Stimulated activated CD4-positive, alpha-beta T cell treated with anti-CD3 and anti-CD28 coated beads, Interleukin-2, amount 100 ng/mL, for 24 hours (primary cell): Measurements from ENCODE around the gene SASH1.

ENCODE experiments used
- DNase-seq, 2 donors: peaks; one replicate each; pipeline ENCODE4 v3.0.0-alpha.2; 2020

The SASH1 gene

GRCh38 chr6:148407372-148407771 is 64.7 kb downstream of the SASH1 start:
- DNase-seq, result no peak

- DNase-seq, result no peak
Measured at GRCh38 chr6:148413321-148414091, 70.9 kb downstream of the SASH1 start.

- DNase-seq, result no peak
Measured at GRCh38 chr6:148414092-148414489, 71.5 kb downstream of the SASH1 start.

GRCh38 chr6:148414836-148415235 is 72.2 kb downstream of the SASH1 start:
- DNase-seq, result no peak

- DNase-seq, result no peak
Measured at GRCh38 chr6:148415511-148416260, 73.0 kb downstream of the SASH1 start.

GRCh38 chr6:148416330-148416965 is 73.8 kb downstream of the SASH1 start:
- no peak for DNase-seq

- DNase-seq, result no peak
Measured at GRCh38 chr6:148417045-148417444, 74.4 kb downstream of the SASH1 start.

GRCh38 chr6:148419430-148419829 is 76.8 kb downstream of the SASH1 start:
- no peak for DNase-seq

GRCh38 chr6:148422085-148422484 is 79.4 kb downstream of the SASH1 start:
- DNase-seq, result no peak

GRCh38 chr6:148423133-148423532 is 80.5 kb downstream of the SASH1 start:
- no peak for DNase-seq

GRCh38 chr6:148423601-148424270 is 81.1 kb downstream of the SASH1 start:
- DNase-seq, result no peak

- DNase-seq, result no peak
Measured at GRCh38 chr6:148425443-148425842, 82.8 kb downstream of the SASH1 start.

- no peak for DNase-seq
Measured at GRCh38 chr6:148426317-148426977, 83.8 kb downstream of the SASH1 start.

- DNase-seq, result no peak
Measured at GRCh38 chr6:148427333-148427732, 84.7 kb downstream of the SASH1 start.

GRCh38 chr6:148429423-148429822 is 86.8 kb downstream of the SASH1 start:
- DNase-seq, result no peak

- DNase-seq, result no peak
Measured at GRCh38 chr6:148430897-148431296, 88.3 kb downstream of the SASH1 start.

- DNase-seq, result no peak
Measured at GRCh38 chr6:148431413-148431812, 88.8 kb downstream of the SASH1 start.

GRCh38 chr6:148431840-148432239 is 89.2 kb downstream of the SASH1 start:
- no peak for DNase-seq

- no peak for DNase-seq
Measured at GRCh38 chr6:148432462-148433195, 90.0 kb downstream of the SASH1 start.

GRCh38 chr6:148435386-148435785 is 92.7 kb downstream of the SASH1 start:
- DNase-seq, result no peak

GRCh38 chr6:148436466-148436865 is 93.8 kb downstream of the SASH1 start:
- DNase-seq, result no peak

GRCh38 chr6:148438632-148439031 is 96.0 kb downstream of the SASH1 start:
- DNase-seq, result no peak
